Sigmoid colon (tissue), 4 donors: ENCODE measurements around the gene SMARCA2.

Source experiments
- CTCF ChIP-seq, 4 experiments: fragments of 450-650 bp in 3 of 4; fragments of 200-600 bp in 1 of 4; IDR thresholded peaks; one replicate each; pipeline ENCODE4 v1.5.1; 2016 to 2019; ENCODE audit warnings: antibody characterized with exemption in 4 of 4, mild to moderate bottlenecking in 3 of 4, moderate library complexity in 2 of 4
- EP300 ChIP-seq, 4 donors: sonication (generic); formaldehyde crosslinking; IDR thresholded peaks; one replicate each; pipeline ENCODE4 v1.6.1; 2017; ENCODE audit warnings: antibody characterized with exemption in 4 of 4

- no peak for TF ChIP-seq CTCF (IDR thresholded peaks at IDR 0.05)
- TF ChIP-seq EP300 (IDR thresholded peaks at IDR 0.05) = no peak
These were observed 46.0 kb upstream of the SMARCA2 start for GRCh38 chr9:1969160-1969559.
